GM12878 (cell line): ENCODE data around the gene RINL. TPM values are rescaled to one million over a fixed set of nuclear protein-coding genes. Genes with fewer than 3 reads are reported as not detected.

ENCODE experiments used
- ATAC-seq: fragments of 200-7000 bp; cut with Tn5 transposase; 3 replicates; pipeline ENCODE4 v1.9.1; 2020; ENCODE audit warnings: mild to moderate bottlenecking, moderate library complexity
- BruUV-seq: library from RNA; stranded (reverse); fragments of 400-500 nt; replicated peaks from 2 replicates; lab custom pipeline; 2021; lab: Mats Ljungman, UMichigan
- CTCF ChIA-PET: fragments of 300-600 bp; sonication (Branson Sonifier 250); formaldehyde crosslinking; extraction: SDS; loops from one replicate; lab custom pipeline; 2021; ENCODE audit warnings: inconsistent platforms; lab: Yijun Ruan, JAX
- POLR2A ChIA-PET: fragments of 350-600 bp; formaldehyde crosslinking; extraction: SDS; loops from one replicate; lab custom pipeline; 2021; ENCODE audit warnings: inconsistent platforms; lab: Charles Lee
- RAD21 ChIA-PET: fragments of 300-600 bp; sonication (Branson Sonifier 250); formaldehyde crosslinking; loops from one replicate; lab custom pipeline; 2023; ENCODE audit warnings: antibody characterized with exemption; ENCODE audit not compliant: unreplicated experiment; lab: Charles Lee
- SMC1A ChIA-PET: fragments of 300-600 bp; sonication (Branson Sonifier 250); formaldehyde crosslinking; loops from one replicate; lab custom pipeline; 2023; ENCODE audit not compliant: unreplicated experiment, uncharacterized antibody; lab: Charles Lee
- DNase-seq: peaks from one replicate; pipeline ENCODE4 v3.0.0-alpha.2; 2011; ENCODE audit warnings: low read depth, low spot score
- FAIRE-seq: peaks from 3 replicates; lab custom pipeline; 2011; peaks lifted over from hg19 to GRCh38; lab: Jason Lieb, UNC
- H2AFZ ChIP-seq: 2 replicates; pipeline ENCODE4 v1.6.0; 2011; ENCODE audit warnings: low read depth, low read length, control low read depth; ENCODE audit not compliant: control insufficient read depth
- H3K27ac ChIP-seq: 2 replicates; pipeline ENCODE4 v1.5.1; 2011; ENCODE audit warnings: control low read depth; ENCODE audit not compliant: control insufficient read depth, insufficient read depth
- H3K27me3 ChIP-seq, 2 experiments: replicated peaks in 1 of 2; 2 replicates each; pipeline versions ENCODE4 v1.6.0 to v1.6.1; 2011; ENCODE audit warnings: low read length in 1 of 2; ENCODE audit not compliant: control insufficient read depth in 2 of 2, insufficient read depth in 2 of 2
- H3K36me3 ChIP-seq, 2 experiments: 2 replicates each; pipeline ENCODE4 v1.5.1; 2011; ENCODE audit warnings: low read length in 1 of 2; ENCODE audit not compliant: control insufficient read depth in 2 of 2, insufficient read depth in 2 of 2
- H3K4me1 ChIP-seq: 2 replicates; pipeline ENCODE4 v1.6.1; 2011; ENCODE audit warnings: mild to moderate bottlenecking, low read length, moderate library complexity, mixed read lengths; ENCODE audit not compliant: control insufficient read depth, insufficient read depth
- H3K4me2 ChIP-seq: 2 replicates; pipeline ENCODE4 v1.6.0; 2011; ENCODE audit warnings: control low read depth; ENCODE audit not compliant: control insufficient read depth, insufficient read depth
- H3K4me3 ChIP-seq: fragments of 200-600 bp; sonication (generic); 2 replicates; pipeline ENCODE4 v1.5.1; 2016
- H3K79me2 ChIP-seq: 2 replicates; pipeline ENCODE4 v1.6.0; 2011; ENCODE audit warnings: low read length; ENCODE audit not compliant: control insufficient read depth, insufficient read depth
- H3K9ac ChIP-seq: 2 replicates; pipeline ENCODE4 v1.8.0; 2011; ENCODE audit warnings: low read length, control low read depth, mixed read lengths; ENCODE audit not compliant: control insufficient read depth, insufficient read depth
- H3K9me3 ChIP-seq: replicated peaks from 3 replicates; pipeline ENCODE4 v1.5.1; 2011; ENCODE audit warnings: mild to moderate bottlenecking, low read length; ENCODE audit not compliant: control insufficient read depth, insufficient read depth
- H4K20me1 ChIP-seq: 2 replicates; pipeline ENCODE4 v1.6.0; 2011; ENCODE audit not compliant: control insufficient read depth, insufficient read depth
- CHD4 ChIP-seq: fragments of 200-600 bp; sonication (generic); IDR thresholded peaks from 2 replicates; pipeline ENCODE4 v1.6.1; 2016; ENCODE audit warnings: mild to moderate bottlenecking
- ETV6 ChIP-seq, 2 experiments: fragments of 450-650 bp in 1 of 2; IDR thresholded peaks in 1 of 2; conservative IDR thresholded peaks in 1 of 2; 2 replicates each; pipeline ENCODE4 v1.6.1; 2014; ENCODE audit warnings: antibody characterized with exemption in 1 of 2, borderline replicate concordance in 1 of 2, low read depth in 1 of 2, mild to moderate bottlenecking in 1 of 2, moderate library complexity in 1 of 2
- JUND ChIP-seq: IDR thresholded peaks from 2 replicates; pipeline ENCODE4 v1.6.1; 2012; ENCODE audit warnings: low read depth, mild to moderate bottlenecking, low read length, improper control_type of control experiment, moderate library complexity
- PBX3 ChIP-seq: IDR thresholded peaks from 2 replicates; pipeline ENCODE4 v1.6.1; 2011; ENCODE audit warnings: mild to moderate bottlenecking, low read depth, low read length, moderate library complexity; ENCODE audit not compliant: insufficient replicate concordance
- POLR2AphosphoS5 ChIP-seq: IDR thresholded peaks from 2 replicates; pipeline ENCODE4 v1.6.1; 2011; ENCODE audit warnings: mild to moderate bottlenecking, low read length, inconsistent platforms
- PRDM15 ChIP-seq: fragments of 450-650 bp; formaldehyde crosslinking; IDR thresholded peaks from 2 replicates; pipeline ENCODE4 v1.4.0; 2020; ENCODE audit warnings: mild to moderate bottlenecking, moderate library complexity
- RBBP5 ChIP-seq: fragments of 200-600 bp; sonication (generic); conservative IDR thresholded peaks from 2 replicates; pipeline ENCODE4 v1.6.1; 2016
- RUNX3 ChIP-seq: IDR thresholded peaks from 2 replicates; pipeline ENCODE4 v1.6.1; 2012; ENCODE audit warnings: low read length, inconsistent platforms
- SMC3 ChIP-seq: IDR thresholded peaks from 2 replicates; pipeline ENCODE4 v1.6.1; 2011; ENCODE audit warnings: low read length, improper control_type of control experiment, borderline replicate concordance
- SP1 ChIP-seq: IDR thresholded peaks from one replicate; pipeline ENCODE4 v1.6.1; 2011; ENCODE audit warnings: low read depth, low read length
- SREBF1 ChIP-seq: IDR thresholded peaks from 2 replicates; pipeline ENCODE4 v1.6.1; 2012; ENCODE audit warnings: mild to moderate bottlenecking, low read length
- WGBS: methylation state at CpG from one replicate; pipeline ENCODE4 v1.1.6; 2016; ENCODE audit warnings: low lambda C conversion rate; ENCODE audit not compliant: insufficient replicate concordance, insufficient coverage; ENCODE audit errors: missing lambda C conversion rate; 5-methylcytosine and 5-hydroxymethylcytosine counted together
- in situ Hi-C: fragments of 300-500 bp; cut with MboI; formaldehyde crosslinking; loops from 9 replicates; pipeline ENCODE4 v1.14.3; 2018; ENCODE audit warnings: mixed read lengths
- intact Hi-C: fragments of 100-400 bp; cut with micrococcal nuclease; formaldehyde crosslinking; loops from one replicate; pipeline ENCODE4 v1.14.2; 2022; ENCODE audit not compliant: unreplicated experiment
- polyA plus RNA-seq, 11 experiments: library from polyadenylated mRNA; depleted of rRNA in 4 of 11; unstranded in 6 of 11; stranded (reverse) in 5 of 11; fragments of >200 nt; fragmentation: Nextera tagmentation in 4 of 11; fragmentation: Illumina TruSeq in 1 of 11; extraction: Ambion mirVana in 4 of 11; extraction: Trizol in 1 of 11; gene quantifications; 1 replicate in 1 of 11; 2 replicates in 10 of 11; pipeline versions ENCODE4 v1.2.1 to v1.2.3, GENCODE V29; 2011 to 2016; ENCODE audit warnings: inconsistent platforms in 2 of 11, missing spikeins in 2 of 11, low read depth in 1 of 11
- total RNA-seq, 4 experiments: library from RNA; depleted of rRNA in 3 of 4; stranded (reverse); fragments of >200 nt in 3 of 4; fragmentation: Illumina TruSeq in 1 of 4; extraction: Trizol in 1 of 4; gene quantifications; 2 replicates each; pipeline versions ENCODE4 v1.2.1 to v1.2.3, GENCODE V29; 2013 to 2021
- TF ChIP-seq, protein P1 (sequence below): IDR thresholded peaks from 2 replicates; pipeline ENCODE4 v1.6.1; 2012; ENCODE audit warnings: low read length, inconsistent platforms
- TF ChIP-seq, protein P2 (sequence below): fragments of 450-650 bp; IDR thresholded peaks from 2 replicates; pipeline ENCODE4 v1.6.1; 2016; ENCODE audit warnings: mild to moderate bottlenecking

RINL gene
- total and polyA plus RNA-seq, 10 of the 15 experiments (the other 5 are each of a cell fraction or from before 2014, with no cell fraction given): 14.5 to 64.2 (median 47.6) TPM

- ChIA-PET CTCF (no interaction called here), POLR2A (no interaction called here), RAD21 (no interaction called here), SMC1A (interaction anchor here (0.6 kb wide), 1 partner anchor 302 kb away, joined by 3 read pairs; no protein-coding TSS in a partner anchor)
- Histone ChIP-seq H3K36me3 (no peaks in the 10 kb centered on the region; a peak in 1 of 4 replicates), H2AFZ (no peak overlapping the region), H3K27ac (no peak overlapping the region), H3K4me2 (no peak overlapping the region), H3K9me3 (no peaks in the 10 kb centered on the region), H3K27me3 (no peaks in the 10 kb centered on the region), H3K4me1 (peaks cover 7% of the 10 kb centered on the region), H3K9ac (no peak overlapping the region), H3K4me3 (no peak overlapping the region), H3K79me2 (no peaks in the 10 kb centered on the region; the same call in none of the 2 replicates), H4K20me1 (no peaks in the 10 kb centered on the region)
- BruUV-seq: no TSS peak
- no peak for DNase-seq
- no peak for FAIRE-seq
- in situ Hi-C loops: no loop called here
- intact Hi-C loops: loop anchor here (10.0 kb wide), 2 partner anchors 46 to 96 kb away; partner anchors contain the start of genes ECH1 and LGALS7B
- 80% methylated on average over 16 of the region's 19 CpGs for WGBS
- ATAC-seq: no peak
- TF ChIP-seq PRDM15 (CRISPR knock-in tag): no peak
- TF ChIP-seq SP1: no peak
- no peak for TF ChIP-seq SMC3
- TF ChIP-seq, protein P1, sequence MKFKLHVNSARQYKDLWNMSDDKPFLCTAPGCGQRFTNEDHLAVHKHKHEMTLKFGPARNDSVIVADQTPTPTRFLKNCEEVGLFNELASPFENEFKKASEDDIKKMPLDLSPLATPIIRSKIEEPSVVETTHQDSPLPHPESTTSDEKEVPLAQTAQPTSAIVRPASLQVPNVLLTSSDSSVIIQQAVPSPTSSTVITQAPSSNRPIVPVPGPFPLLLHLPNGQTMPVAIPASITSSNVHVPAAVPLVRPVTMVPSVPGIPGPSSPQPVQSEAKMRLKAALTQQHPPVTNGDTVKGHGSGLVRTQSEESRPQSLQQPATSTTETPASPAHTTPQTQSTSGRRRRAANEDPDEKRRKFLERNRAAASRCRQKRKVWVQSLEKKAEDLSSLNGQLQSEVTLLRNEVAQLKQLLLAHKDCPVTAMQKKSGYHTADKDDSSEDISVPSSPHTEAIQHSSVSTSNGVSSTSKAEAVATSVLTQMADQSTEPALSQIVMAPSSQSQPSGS: no peak
- TF ChIP-seq CHD4: no peak
- no peak for TF ChIP-seq SREBF1
- TF ChIP-seq, protein P2, sequence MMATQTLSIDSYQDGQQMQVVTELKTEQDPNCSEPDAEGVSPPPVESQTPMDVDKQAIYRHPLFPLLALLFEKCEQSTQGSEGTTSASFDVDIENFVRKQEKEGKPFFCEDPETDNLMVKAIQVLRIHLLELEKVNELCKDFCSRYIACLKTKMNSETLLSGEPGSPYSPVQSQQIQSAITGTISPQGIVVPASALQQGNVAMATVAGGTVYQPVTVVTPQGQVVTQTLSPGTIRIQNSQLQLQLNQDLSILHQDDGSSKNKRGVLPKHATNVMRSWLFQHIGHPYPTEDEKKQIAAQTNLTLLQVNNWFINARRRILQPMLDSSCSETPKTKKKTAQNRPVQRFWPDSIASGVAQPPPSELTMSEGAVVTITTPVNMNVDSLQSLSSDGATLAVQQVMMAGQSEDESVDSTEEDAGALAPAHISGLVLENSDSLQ: no peak
- TF ChIP-seq PBX3: no peak
- TF ChIP-seq JUND: no peak
- TF ChIP-seq RBBP5: no peak
- TF ChIP-seq POLR2AphosphoS5: no peak
- no peak for TF ChIP-seq RUNX3
- no peak for TF ChIP-seq ETV6 (conservative IDR thresholded peaks at IDR 0.05 in 1 of 2, IDR thresholded peaks at IDR 0.05 in 1 of 2; ENCODE audit: borderline replicate concordance in 1 of 2, low read depth in 1 of 2)
Observed at GRCh38 chr19:38880882-38881609, 3.0 kb upstream of the RINL start.
